ENCODE data around the gene SORBS1. TPM values are rescaled to one million over a fixed set of nuclear protein-coding genes. Genes with fewer than 3 reads are reported as not detected.

Gene SORBS1
- total RNA-seq, 2 experiments from 2014 or later: 1.5 to 1.8 TPM

- intact Hi-C loops (cut with micrococcal nuclease): no loop called here
- no peak for DNase-seq
- Mint-ChIP-seq H3K4me1 (ENCODE audit: low read depth) (no peaks in the 10 kb centered on the region), H3K36me3 (no peaks in the 10 kb centered on the region), H3K9me3 (no peaks in the 10 kb centered on the region), H3K27me3 (no peaks in the 10 kb centered on the region), H3K27ac (no peak overlapping the region), H3K4me3 (no peak overlapping the region)
- CTCF ChIA-PET: no interaction called here
- POLR2A ChIA-PET: no interaction called here
These were observed 27.6 kb downstream of the SORBS1 start for GRCh38 chr10:95533590-95533989.

DNA sequence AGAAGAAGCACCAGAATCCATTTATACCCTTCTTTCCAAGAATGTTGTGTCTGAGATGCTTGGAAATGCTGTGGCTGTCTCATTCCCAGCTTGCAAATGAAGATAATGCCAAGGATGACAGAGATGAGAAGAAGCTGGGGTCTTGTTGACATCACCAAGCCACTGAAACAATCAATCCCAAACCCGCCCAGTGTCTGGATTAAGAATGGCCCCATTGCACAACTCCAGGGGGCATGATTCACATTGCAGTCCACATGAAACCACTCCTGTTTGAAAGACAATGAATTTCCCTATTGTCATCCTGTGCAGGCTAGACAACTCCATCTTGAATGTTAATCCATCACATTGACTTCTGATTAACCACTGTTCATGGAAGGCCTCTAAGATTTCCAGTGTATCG lies 28.6 kb downstream of the SORBS1 start:
- Mint-ChIP-seq H3K4me3 (no peak overlapping the region), H3K9me3 (no peaks in the 10 kb centered on the region), H3K4me1 (ENCODE audit: low read depth) (no peaks in the 10 kb centered on the region), H3K36me3 (no peaks in the 10 kb centered on the region), H3K27me3 (no peaks in the 10 kb centered on the region), H3K27ac (no peak overlapping the region)
- intact Hi-C loops (cut with micrococcal nuclease): no loop called here
- CTCF ChIA-PET: no interaction called here
- POLR2A ChIA-PET: no interaction called here
- no peak for DNase-seq

GRCh38 chr10:95531994-95532399 lies 29.2 kb downstream of the SORBS1 start:
- no peaks in the 10 kb centered on the region for H3K27me3 Mint-ChIP-seq
- DNase-seq: no peak
- CTCF ChIA-PET: no interaction called here
- H3K4me3 Mint-ChIP-seq: no peak overlapping the region
- intact Hi-C loops (cut with micrococcal nuclease): no loop called here
- no peaks in the 10 kb centered on the region for H3K9me3 Mint-ChIP-seq
- POLR2A ChIA-PET: no interaction called here
- no peak overlapping the region for H3K27ac Mint-ChIP-seq
- H3K4me1 Mint-ChIP-seq (ENCODE audit: low read depth): no peaks in the 10 kb centered on the region
- no peaks in the 10 kb centered on the region for H3K36me3 Mint-ChIP-seq

GRCh38 chr10:95531058-95531809 lies 29.9 kb downstream of the SORBS1 start:
- H3K27ac Mint-ChIP-seq: no peak overlapping the region
- intact Hi-C loops (cut with micrococcal nuclease): no loop called here
- no peaks in the 10 kb centered on the region for H3K27me3 Mint-ChIP-seq
- CTCF ChIA-PET: no interaction called here
- H3K4me3 Mint-ChIP-seq: no peak overlapping the region
- POLR2A ChIA-PET: no interaction called here
- H3K4me1 Mint-ChIP-seq (ENCODE audit: low read depth): no peaks in the 10 kb centered on the region
- no peaks in the 10 kb centered on the region for H3K36me3 Mint-ChIP-seq
- no peaks in the 10 kb centered on the region for H3K9me3 Mint-ChIP-seq
- DNase-seq: no peak

- Mint-ChIP-seq H3K27me3 (peaks cover 4% of the 10 kb centered on the region), H3K9me3 (no peaks in the 10 kb centered on the region), H3K36me3 (no peaks in the 10 kb centered on the region), H3K27ac (no peak overlapping the region), H3K4me1 (ENCODE audit: low read depth) (no peaks in the 10 kb centered on the region), H3K4me3 (no peak overlapping the region)
- ChIA-PET POLR2A (no interaction called here), CTCF (no interaction called here)
- intact Hi-C loops (cut with micrococcal nuclease): no loop called here
- DNase-seq: no peak
These were observed 30.6 kb downstream of the SORBS1 start for GRCh38 chr10:95530561-95530960.

DNA sequence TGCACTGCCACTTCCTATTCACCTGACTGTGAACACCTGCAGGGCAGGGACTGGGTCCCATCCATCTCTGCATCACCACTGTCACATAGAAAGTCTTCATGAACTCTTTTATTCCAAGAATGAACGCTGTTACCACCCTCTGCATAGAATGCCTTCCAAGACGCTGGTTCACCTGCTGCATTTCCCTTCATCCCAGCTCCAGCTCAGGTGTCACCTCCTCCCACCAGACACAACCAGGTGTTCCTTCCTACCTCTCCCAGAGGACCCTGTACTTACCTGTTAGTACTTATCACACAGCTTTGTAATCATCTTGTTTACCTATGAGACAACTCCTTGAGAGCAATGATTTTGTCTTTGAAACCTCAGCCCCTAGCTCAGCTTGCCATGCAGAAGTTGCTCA lies 31.1 kb downstream of the SORBS1 start:
- Mint-ChIP-seq H3K27me3 (peaks cover 4% of the 10 kb centered on the region), H3K9me3 (no peaks in the 10 kb centered on the region)
- POLR2A ChIA-PET: no interaction called here

DNA sequence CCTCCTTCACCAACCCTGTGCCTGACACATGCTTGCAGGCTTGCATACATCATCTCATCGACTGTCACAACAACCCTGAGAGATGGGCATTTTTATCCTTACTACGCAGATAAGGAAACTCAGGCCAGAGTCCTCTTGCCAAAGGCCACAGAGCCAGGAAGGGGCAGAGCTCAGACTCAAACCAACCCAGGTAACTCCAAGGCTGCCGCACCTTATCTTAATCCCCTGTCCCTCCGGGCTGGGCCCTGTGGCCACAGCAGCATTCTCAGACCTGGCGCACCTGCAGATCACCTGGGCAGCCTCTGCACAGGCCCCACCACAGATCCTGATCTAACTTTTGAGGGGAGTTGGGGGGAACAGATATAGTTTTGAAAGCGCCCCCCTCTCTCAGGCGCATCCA lies 35.1 kb downstream of the SORBS1 start:
- Mint-ChIP-seq H3K27me3 (peaks cover 9% of the 10 kb centered on the region), H3K9me3 (no peaks in the 10 kb centered on the region), H3K4me3 (no peak overlapping the region), H3K4me1 (ENCODE audit: low read depth) (no peaks in the 10 kb centered on the region), H3K36me3 (no peaks in the 10 kb centered on the region), H3K27ac (no peak overlapping the region)
- no peak for DNase-seq
- intact Hi-C loops (cut with micrococcal nuclease): no loop called here
- CTCF ChIA-PET: no interaction called here
- POLR2A ChIA-PET: no interaction called here

More for the DNA sequence above, 31.1 kb downstream of the SORBS1 start:
- H3K27ac Mint-ChIP-seq: no peak overlapping the region
- H3K4me3 Mint-ChIP-seq: no peak overlapping the region
- H3K36me3 Mint-ChIP-seq: no peaks in the 10 kb centered on the region
- H3K4me1 Mint-ChIP-seq (ENCODE audit: low read depth): no peaks in the 10 kb centered on the region
- CTCF ChIA-PET: no interaction called here
- intact Hi-C loops (cut with micrococcal nuclease): no loop called here
- no peak for DNase-seq

DNA sequence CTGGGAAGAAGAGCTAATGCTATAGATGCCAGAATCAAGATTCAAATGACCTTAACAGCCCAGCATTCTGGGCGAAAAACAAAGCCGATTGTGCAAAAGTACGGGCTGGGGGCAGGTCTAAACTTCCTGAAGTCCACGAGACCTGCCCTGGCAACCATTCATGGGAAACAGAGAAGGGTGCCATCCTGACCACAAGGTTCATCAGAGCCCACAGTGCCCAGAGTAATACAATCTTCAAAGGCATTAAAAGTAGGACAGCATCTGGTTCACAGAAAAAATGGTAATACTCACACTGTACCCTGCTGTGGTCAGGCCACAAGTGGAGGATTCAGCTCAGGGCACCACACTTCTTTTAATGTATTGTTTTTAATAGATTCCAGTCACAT lies 36.1 kb downstream of the SORBS1 start:
- intact Hi-C loops (cut with micrococcal nuclease): no loop called here
- H3K9me3 Mint-ChIP-seq: no peaks in the 10 kb centered on the region
- ChIA-PET CTCF (no interaction called here), POLR2A (no interaction called here)
- H3K4me1 Mint-ChIP-seq (ENCODE audit: low read depth): no peaks in the 10 kb centered on the region
- H3K27me3 Mint-ChIP-seq: peaks cover 9% of the 10 kb centered on the region
- no peak overlapping the region for H3K4me3 Mint-ChIP-seq
- H3K27ac Mint-ChIP-seq: no peak overlapping the region
- no peak for DNase-seq
- no peaks in the 10 kb centered on the region for H3K36me3 Mint-ChIP-seq

DNA sequence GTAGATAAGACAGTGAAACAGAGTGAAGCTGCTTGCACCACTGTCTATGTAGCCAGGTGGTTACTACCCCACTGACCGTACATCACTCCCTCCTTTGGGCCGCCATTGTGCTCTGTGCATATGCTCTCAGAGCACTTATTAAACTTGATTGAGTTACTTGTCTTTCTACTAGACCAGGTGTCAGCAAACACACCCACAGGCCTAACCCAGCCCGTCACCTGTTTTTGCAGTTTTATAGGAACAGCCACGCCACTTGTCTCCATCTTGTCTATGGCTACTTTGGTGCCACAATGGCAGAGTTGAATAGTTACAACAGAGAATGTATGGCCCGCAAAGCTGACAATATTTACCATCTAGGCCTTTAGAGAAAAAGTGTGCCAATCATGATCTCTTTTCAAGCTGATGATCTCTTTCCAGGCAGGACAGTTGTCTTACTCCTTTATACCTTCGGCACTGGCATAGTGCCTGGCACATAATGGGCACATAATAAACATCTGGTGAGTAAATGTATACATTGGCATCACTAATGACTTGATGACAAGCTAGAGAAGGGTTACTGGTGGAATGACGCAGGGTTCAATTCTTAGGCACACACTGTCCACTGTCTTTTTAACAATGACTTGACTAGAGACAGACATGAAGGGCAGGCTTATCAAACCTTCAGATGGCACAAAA lies 36.7 kb downstream of the SORBS1 start:
- DNase-seq: no peak
- Mint-ChIP-seq H3K4me1 (ENCODE audit: low read depth) (no peaks in the 10 kb centered on the region), H3K9me3 (no peaks in the 10 kb centered on the region), H3K36me3 (no peaks in the 10 kb centered on the region), H3K27me3 (peaks cover 9% of the 10 kb centered on the region), H3K4me3 (no peak overlapping the region), H3K27ac (no peak overlapping the region)
- POLR2A ChIA-PET: no interaction called here
- CTCF ChIA-PET: no interaction called here
- intact Hi-C loops (cut with micrococcal nuclease): no loop called here

GRCh38 chr10:95522117-95522516 lies 39.1 kb downstream of the SORBS1 start:
- peaks cover 9% of the 10 kb centered on the region for H3K27me3 Mint-ChIP-seq
- H3K4me3 Mint-ChIP-seq: no peak overlapping the region
- no peaks in the 10 kb centered on the region for H3K36me3 Mint-ChIP-seq
- H3K27ac Mint-ChIP-seq: no peak overlapping the region
- POLR2A ChIA-PET: no interaction called here
- no peaks in the 10 kb centered on the region for H3K4me1 Mint-ChIP-seq (ENCODE audit: low read depth)
- no peak for DNase-seq
- no peaks in the 10 kb centered on the region for H3K9me3 Mint-ChIP-seq
- intact Hi-C loops (cut with micrococcal nuclease): no loop called here
- CTCF ChIA-PET: no interaction called here

- CTCF ChIA-PET: no interaction called here
- Mint-ChIP-seq H3K4me3 (no peak overlapping the region), H3K36me3 (no peaks in the 10 kb centered on the region), H3K4me1 (ENCODE audit: low read depth) (no peaks in the 10 kb centered on the region), H3K27me3 (peaks cover 6% of the 10 kb centered on the region), H3K9me3 (no peaks in the 10 kb centered on the region), H3K27ac (no peak overlapping the region)
- no peak for DNase-seq
- intact Hi-C loops (cut with micrococcal nuclease): no loop called here
- POLR2A ChIA-PET: no interaction called here
These were observed 40.6 kb downstream of the SORBS1 start for GRCh38 chr10:95520617-95521016.

GRCh38 chr10:95518455-95519452 lies 42.4 kb downstream of the SORBS1 start:
- H3K27ac Mint-ChIP-seq: no peak overlapping the region
- intact Hi-C loops (cut with micrococcal nuclease): no loop called here
- ChIA-PET POLR2A (no interaction called here), CTCF (interaction anchor here (0.6 kb wide), 1 partner anchor 145 kb away, joined by 3 read pairs; no protein-coding TSS in a partner anchor)
- DNase-seq: no peak
- H3K27me3 Mint-ChIP-seq: no peaks in the 10 kb centered on the region
- no peak overlapping the region for H3K4me3 Mint-ChIP-seq
- H3K9me3 Mint-ChIP-seq: no peaks in the 10 kb centered on the region
- H3K4me1 Mint-ChIP-seq (ENCODE audit: low read depth): peaks cover 11% of the 10 kb centered on the region
- H3K36me3 Mint-ChIP-seq: no peaks in the 10 kb centered on the region
